Uterus (tissue), 4 donors: Measurements from ENCODE around the gene MYORG. TPM values are rescaled to one million over a fixed set of nuclear protein-coding genes. Genes with fewer than 3 reads are reported as not detected.
A peak's percentile ranks its signal among the peaks of the same experiment; 100 is the strongest.

ENCODE experiments used
- DNase-seq, 2 donors: peaks; one replicate each; pipeline ENCODE4 v3.0.0-alpha.2; 2019 to 2020
- H3K27ac ChIP-seq, 2 donors: fragments of 200-600 bp; sonication (generic); 1 replicate in 1 of 2; 2 replicates in 1 of 2; pipeline ENCODE4 v1.5.1; 2016 to 2018
- H3K27me3 ChIP-seq, 2 donors: fragments of 200-600 bp; sonication (generic); one replicate each; pipeline ENCODE4 v1.5.1; 2018 to 2019; ENCODE audit warnings: control low read depth in 1 of 2
- H3K36me3 ChIP-seq, 2 donors: fragments of 200-600 bp; sonication (generic); one replicate each; pipeline ENCODE4 v1.5.1; 2019; ENCODE audit warnings: control low read depth in 1 of 2
- H3K4me1 ChIP-seq, 2 donors: fragments of 200-600 bp; sonication (generic); one replicate each; pipeline ENCODE4 v1.5.1; 2018 to 2019; ENCODE audit warnings: control low read depth in 1 of 2
- H3K4me3 ChIP-seq, 2 donors: fragments of 200-600 bp; sonication (generic); 1 replicate in 1 of 2; 2 replicates in 1 of 2; pipeline ENCODE4 v1.5.1; 2018 to 2019; ENCODE audit warnings: mild to moderate bottlenecking in 1 of 2
- H3K9me3 ChIP-seq, 2 donors: fragments of 200-600 bp; sonication (generic); one replicate each; pipeline ENCODE4 v1.5.1; 2019; ENCODE audit warnings: control low read depth in 1 of 2
- POLR2A ChIP-seq, 2 donors: fragments of 450-650 bp; IDR thresholded peaks; one replicate each; pipeline ENCODE4 v1.6.1; 2016; ENCODE audit warnings: antibody characterized with exemption in 2 of 2, mild to moderate bottlenecking in 1 of 2, moderate library complexity in 1 of 2
- intact Hi-C: fragments of 100-400 bp; cut with DNase I; formaldehyde crosslinking; loops from one replicate; pipeline ENCODE4 v1.15.1; 2023; ENCODE audit warnings: low total_unique reads
- total RNA-seq, 4 donors: library from RNA; depleted of rRNA in 3 of 4; stranded (reverse); fragments of >200 nt in 3 of 4; gene quantifications; one replicate each; pipeline versions ENCODE4 v1.1.0 to v1.2.4, GENCODE V29; 2014 to 2023
- TF ChIP-seq, protein P1 (sequence below), 4 experiments: fragments of 200-600 bp in 2 of 4; fragments of 450-650 bp in 2 of 4; sonication (generic) in 2 of 4; IDR thresholded peaks; one replicate each; pipeline ENCODE4 v1.5.1; 2016 to 2019; ENCODE audit warnings: antibody characterized with exemption in 4 of 4, mild to moderate bottlenecking in 2 of 4, moderate library complexity in 1 of 4
- donor health status: DM: yes; HTN: yes; CAD: no.

The MYORG gene
- total RNA-seq, 4 donors from 2014 or later = under 0.01 to 6.6 (median 2.3) TPM

DNA sequence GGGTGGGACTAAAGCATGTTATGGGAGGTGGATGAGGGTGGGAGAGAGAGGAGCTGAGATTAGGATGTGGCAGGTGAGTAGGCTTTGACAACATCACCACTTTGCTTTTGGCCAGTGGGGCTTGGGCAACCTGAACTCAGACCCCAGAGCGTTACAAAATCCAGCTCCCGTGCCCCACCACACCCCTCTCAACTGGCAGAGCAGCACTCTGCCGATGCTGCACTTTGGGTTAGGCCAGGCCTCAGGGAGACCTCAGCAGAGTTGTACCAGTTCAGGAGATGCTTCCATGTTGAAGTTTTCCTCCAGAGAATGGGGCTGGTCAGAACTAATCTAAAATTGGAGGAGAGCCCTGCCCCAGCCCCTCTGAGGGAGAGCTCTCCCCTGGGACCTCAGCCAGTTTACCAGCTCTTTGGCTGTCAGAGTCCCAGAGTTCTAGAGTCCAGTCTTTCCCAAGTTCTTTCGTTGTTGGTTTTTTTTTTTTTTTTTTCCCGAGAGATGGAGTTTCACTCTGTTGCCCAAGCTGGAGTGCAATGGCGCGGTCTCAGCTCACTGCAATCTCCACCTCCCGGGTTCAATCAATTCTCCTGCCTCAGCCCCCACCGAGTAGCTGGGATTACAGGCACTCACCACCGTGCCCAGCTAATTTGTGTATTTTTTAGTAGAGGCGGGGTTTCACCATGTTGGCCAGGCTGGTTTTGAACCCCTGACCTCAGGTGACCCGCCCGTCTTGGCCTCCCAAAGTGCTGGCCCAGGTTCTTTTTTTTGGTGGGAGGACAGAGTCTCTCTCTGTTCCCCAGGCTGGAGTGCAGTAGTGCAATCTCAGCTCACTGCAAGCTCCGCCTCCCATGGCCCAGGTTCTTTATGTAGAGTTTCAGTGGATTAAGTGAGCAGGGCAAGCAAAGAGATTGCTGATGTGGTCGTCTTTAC, 29.6 kb downstream of the MYORG start:
- no peaks in the 10 kb centered on the region for H3K27me3 ChIP-seq
- no peak for DNase-seq
- H3K4me1 ChIP-seq = no peaks in the 10 kb centered on the region
- no peaks in the 10 kb centered on the region for H3K9me3 ChIP-seq
- no peaks in the 10 kb centered on the region for H3K36me3 ChIP-seq
- no peak overlapping the region for H3K27ac ChIP-seq
- intact Hi-C loops = no loop called here
- TF ChIP-seq, protein P1, sequence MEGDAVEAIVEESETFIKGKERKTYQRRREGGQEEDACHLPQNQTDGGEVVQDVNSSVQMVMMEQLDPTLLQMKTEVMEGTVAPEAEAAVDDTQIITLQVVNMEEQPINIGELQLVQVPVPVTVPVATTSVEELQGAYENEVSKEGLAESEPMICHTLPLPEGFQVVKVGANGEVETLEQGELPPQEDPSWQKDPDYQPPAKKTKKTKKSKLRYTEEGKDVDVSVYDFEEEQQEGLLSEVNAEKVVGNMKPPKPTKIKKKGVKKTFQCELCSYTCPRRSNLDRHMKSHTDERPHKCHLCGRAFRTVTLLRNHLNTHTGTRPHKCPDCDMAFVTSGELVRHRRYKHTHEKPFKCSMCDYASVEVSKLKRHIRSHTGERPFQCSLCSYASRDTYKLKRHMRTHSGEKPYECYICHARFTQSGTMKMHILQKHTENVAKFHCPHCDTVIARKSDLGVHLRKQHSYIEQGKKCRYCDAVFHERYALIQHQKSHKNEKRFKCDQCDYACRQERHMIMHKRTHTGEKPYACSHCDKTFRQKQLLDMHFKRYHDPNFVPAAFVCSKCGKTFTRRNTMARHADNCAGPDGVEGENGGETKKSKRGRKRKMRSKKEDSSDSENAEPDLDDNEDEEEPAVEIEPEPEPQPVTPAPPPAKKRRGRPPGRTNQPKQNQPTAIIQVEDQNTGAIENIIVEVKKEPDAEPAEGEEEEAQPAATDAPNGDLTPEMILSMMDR (IDR thresholded peaks at IDR 0.05) = no peak
- TF ChIP-seq POLR2A (IDR thresholded peaks at IDR 0.05) = no peak
- no peak overlapping the region for H3K4me3 ChIP-seq

DNA sequence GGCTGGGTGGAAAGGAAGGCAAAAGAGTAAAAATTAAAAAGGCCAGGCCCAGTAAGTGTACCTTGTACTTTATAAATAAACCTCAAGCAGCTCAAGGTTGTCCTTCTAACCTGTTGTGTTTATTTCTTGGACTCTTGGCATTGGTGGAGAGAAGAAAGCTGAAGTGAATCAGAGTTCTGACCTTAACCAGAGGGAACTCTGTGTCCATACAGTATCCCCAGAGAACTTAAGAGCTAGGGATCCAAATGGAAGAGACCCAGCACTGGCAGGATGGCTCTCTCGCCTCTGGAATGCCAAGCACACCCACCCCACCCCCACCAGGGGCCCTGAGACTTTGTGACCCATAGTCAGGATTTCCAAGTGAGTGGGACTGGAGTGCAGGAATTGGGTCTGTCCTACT, 33.1 kb downstream of the MYORG start:
- TF ChIP-seq, protein P1 (IDR thresholded peaks at IDR 0.05) = no peak
- no peak for TF ChIP-seq POLR2A (IDR thresholded peaks at IDR 0.05)
- no peak for DNase-seq

DNA sequence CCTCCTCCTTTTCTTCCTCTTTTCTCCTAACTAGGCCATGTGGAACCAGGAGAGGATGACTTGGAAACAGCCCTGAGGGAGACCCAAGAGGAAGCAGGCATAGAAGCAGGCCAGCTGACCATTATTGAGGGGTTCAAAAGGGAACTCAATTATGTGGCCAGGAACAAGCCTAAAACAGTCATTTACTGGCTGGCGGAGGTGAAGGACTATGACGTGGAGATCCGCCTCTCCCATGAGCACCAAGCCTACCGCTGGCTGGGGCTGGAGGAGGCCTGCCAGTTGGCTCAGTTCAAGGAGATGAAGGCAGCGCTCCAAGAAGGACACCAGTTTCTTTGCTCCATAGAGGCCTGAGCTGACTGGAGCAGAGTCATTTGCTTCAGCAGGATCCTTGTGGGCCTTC, 33.6 kb downstream of the MYORG start:
- no peaks in the 10 kb centered on the region for H3K36me3 ChIP-seq
- no peaks in the 10 kb centered on the region for H3K9me3 ChIP-seq
- H3K27me3 ChIP-seq = no peaks in the 10 kb centered on the region
- TF ChIP-seq POLR2A (IDR thresholded peaks at IDR 0.05) = no peak
- TF ChIP-seq, protein P1 (IDR thresholded peaks at IDR 0.05) = no peak
- peak; percentile 62 to 89 for DNase-seq
- intact Hi-C loops = no loop called here
- peak overlapping the region; percentile 40 for H3K27ac ChIP-seq
- H3K4me1 ChIP-seq = no peaks in the 10 kb centered on the region
- no peak overlapping the region for H3K4me3 ChIP-seq

More for the DNA sequence above, 33.1 kb downstream of the MYORG start:
- Histone ChIP-seq H3K4me3 (no peak overlapping the region), H3K4me1 (no peaks in the 10 kb centered on the region), H3K36me3 (no peaks in the 10 kb centered on the region), H3K9me3 (no peaks in the 10 kb centered on the region), H3K27me3 (no peaks in the 10 kb centered on the region), H3K27ac (peak overlapping the region; percentile 40)
- intact Hi-C loops = no loop called here

DNA sequence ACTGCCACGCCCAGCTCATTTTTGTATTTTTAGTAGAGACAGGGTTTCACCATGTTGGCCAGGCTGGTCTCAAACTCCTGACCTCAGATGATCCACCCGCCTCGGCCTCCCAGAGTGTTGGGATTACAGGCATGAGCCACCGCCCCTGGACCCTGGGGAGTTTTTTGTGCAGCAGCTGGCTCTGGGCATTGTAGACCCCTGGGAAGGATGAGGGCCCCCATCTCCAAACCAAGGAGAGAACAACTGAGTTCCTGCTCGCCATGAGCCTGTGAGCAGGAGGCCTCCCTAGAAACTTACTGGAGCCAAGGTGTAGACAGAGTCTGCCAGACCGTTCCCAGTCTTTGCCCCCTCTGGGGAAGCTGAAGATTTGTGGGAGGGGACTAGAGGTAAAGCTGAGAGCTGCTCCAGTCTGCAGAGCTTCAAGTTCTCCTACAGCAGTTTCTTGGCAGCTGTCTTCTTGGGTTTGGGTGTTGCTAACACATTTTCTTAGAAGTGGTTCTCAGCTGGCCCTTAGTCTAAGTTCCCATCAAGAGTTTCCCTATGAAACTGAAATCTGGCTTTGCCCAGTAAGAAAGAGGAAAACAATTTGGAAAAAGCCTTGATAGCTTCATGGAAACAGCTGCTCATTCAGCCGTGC, 34.9 kb downstream of the MYORG start:
- DNase-seq = no peak
- no peak overlapping the region for H3K27ac ChIP-seq
- no peak overlapping the region for H3K4me3 ChIP-seq
- H3K27me3 ChIP-seq = no peaks in the 10 kb centered on the region
- H3K36me3 ChIP-seq = no peaks in the 10 kb centered on the region
- intact Hi-C loops = no loop called here
- TF ChIP-seq, protein P1 (IDR thresholded peaks at IDR 0.05) = no peak
- TF ChIP-seq POLR2A (IDR thresholded peaks at IDR 0.05) = no peak
- no peaks in the 10 kb centered on the region for H3K9me3 ChIP-seq
- H3K4me1 ChIP-seq = no peaks in the 10 kb centered on the region
